ENCODE data around the gene CTH.

GRCh38 chr1:70441392-70442035 is 30.4 kb downstream of the CTH start:
- TF ChIP-seq CTCF (conservative IDR thresholded peaks at IDR 0.05; ENCODE audit: low read depth in 2 of 2) (no peak), JUNB (IDR thresholded peaks at IDR 0.05; ENCODE audit: unreplicated experiment) (no peak), CREB1 (CRISPR knock-in tag; IDR thresholded peaks at IDR 0.05; ENCODE audit: low read depth) (no peak), EZH2 (IDR thresholded peaks at IDR 0.05; ENCODE audit: low read depth, unreplicated experiment) (no peak), EZH2phosphoT487 (IDR thresholded peaks at IDR 0.05; ENCODE audit: unreplicated experiment) (no peak), REST (IDR thresholded peaks at IDR 0.05; ENCODE audit: unreplicated experiment) (no peak)

Data from GM23338 (cell line).